NCI-H460 (cell line): ENCODE measurements around the gene BUB3. TPM values are rescaled to one million over a fixed set of nuclear protein-coding genes. Genes with fewer than 3 reads are reported as not detected.
A peak's percentile ranks its signal among the peaks of the same experiment; 100 is the strongest.

Source experiments
- DNase-seq: peaks from one replicate; pipeline ENCODE4 v3.0.0-alpha.2; 2016; ENCODE audit warnings: low read depth; ENCODE audit errors: extremely low read depth
- polyA plus RNA-seq: library from polyadenylated mRNA; depleted of rRNA; stranded (reverse); fragments of >200 nt; gene quantifications from 2 replicates; pipeline ENCODE4 v1.2.3, GENCODE V29; 2014; cell fraction: nucleus; rRNA removed
- total RNA-seq: library from RNA; depleted of rRNA; stranded (reverse); fragments of >200 nt; shearing (Covaris generic); gene quantifications from 2 replicates; pipeline ENCODE4 v1.2.3, GENCODE V29; 2014; rRNA removed

Gene BUB3
- 247 and 274 TPM in 2 replicates for total RNA-seq
- 407 and 514 TPM in 2 replicates for polyA plus RNA-seq

GRCh38 chr10:123154092-123154710 is at the start of gene BUB3:
BUB3 (plus strand) TSS chr10:123154402; CDS start chr10:123154918, 516 bp downstream.
- DNase-seq, result peak; percentile 99

- DNase-seq, result peak; percentile 75
These were observed 44.7 kb upstream of the BUB3 start for GRCh38 chr10:123109466-123109865.

GRCh38 chr10:123117644-123118417 is 36.4 kb upstream of the BUB3 start:
- no peak for DNase-seq

- no peak for DNase-seq
These were observed 35.1 kb upstream of the BUB3 start for GRCh38 chr10:123119081-123119480.

- DNase-seq, result no peak
These were observed 28.0 kb upstream of the BUB3 start for GRCh38 chr10:123126246-123126645.

- no peak for DNase-seq
These were observed 24.5 kb upstream of the BUB3 start for GRCh38 chr10:123129618-123130271.

GRCh38 chr10:123132576-123133477 is 21.4 kb upstream of the BUB3 start:
- DNase-seq, result peak; percentile 86

GRCh38 chr10:123133541-123134342 is 20.5 kb upstream of the BUB3 start:
- no peak for DNase-seq

GRCh38 chr10:123134343-123134914 is 19.8 kb upstream of the BUB3 start:
- DNase-seq, result no peak

- no peak for DNase-seq
These were observed 19.2 kb upstream of the BUB3 start for GRCh38 chr10:123134915-123135414.

- peak; percentile 63 for DNase-seq
These were observed 18.6 kb upstream of the BUB3 start, which contains the start of gene HMX3 for GRCh38 chr10:123135415-123136141. HMX3 (plus strand) TSS chr10:123135970; CDS start chr10:123136051, 81 bp downstream.

- no peak for DNase-seq
These were observed 17.9 kb upstream of the BUB3 start for GRCh38 chr10:123136221-123136805.

GRCh38 chr10:123136806-123137642 is 17.2 kb upstream of the BUB3 start:
- DNase-seq, result no peak

GRCh38 chr10:123139165-123139520 is 15.1 kb upstream of the BUB3 start:
- no peak for DNase-seq

- peak; percentile 83 for DNase-seq
These were observed 14.6 kb upstream of the BUB3 start for GRCh38 chr10:123139521-123140163.

GRCh38 chr10:123140164-123140982 is 13.8 kb upstream of the BUB3 start:
- DNase-seq, result no peak
